ENCODE data around the gene ZEB2.
"Not testable (repeated sequence)": the region's sequence is repeated elsewhere in the genome, so short reads cannot be mapped to it uniquely, and the experiment has no call there.

ZEB2 gene

DNA sequence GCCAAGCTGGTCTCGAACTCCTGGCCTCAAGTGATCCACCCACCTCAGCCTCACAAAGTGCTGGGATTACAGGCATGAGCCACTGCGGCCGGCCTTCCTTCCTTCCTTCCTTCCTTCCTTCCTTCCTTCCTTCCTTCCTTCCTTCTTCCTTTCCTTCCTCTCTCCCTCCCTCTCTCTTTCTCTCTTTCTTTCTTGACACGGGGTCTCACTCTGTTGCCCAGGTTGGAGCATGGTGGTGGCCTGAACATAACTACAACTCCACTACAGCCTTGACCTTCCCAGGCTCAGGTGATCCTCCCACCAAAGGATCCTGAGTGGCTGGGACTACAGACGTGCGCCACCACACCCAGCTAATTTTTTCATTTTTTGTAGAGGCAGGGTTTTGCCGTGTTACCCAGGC lies 155.7 kb downstream of the ZEB2 start:
- in situ Hi-C loops (cut with HindIII; ENCODE audit: low sequenced_read_pairs), result not testable (repeated sequence)

GRCh38 chr2:144362401-144362800 lies 157.5 kb downstream of the ZEB2 start:
- in situ Hi-C loops (cut with HindIII; ENCODE audit: low sequenced_read_pairs), result no loop called here

DNA sequence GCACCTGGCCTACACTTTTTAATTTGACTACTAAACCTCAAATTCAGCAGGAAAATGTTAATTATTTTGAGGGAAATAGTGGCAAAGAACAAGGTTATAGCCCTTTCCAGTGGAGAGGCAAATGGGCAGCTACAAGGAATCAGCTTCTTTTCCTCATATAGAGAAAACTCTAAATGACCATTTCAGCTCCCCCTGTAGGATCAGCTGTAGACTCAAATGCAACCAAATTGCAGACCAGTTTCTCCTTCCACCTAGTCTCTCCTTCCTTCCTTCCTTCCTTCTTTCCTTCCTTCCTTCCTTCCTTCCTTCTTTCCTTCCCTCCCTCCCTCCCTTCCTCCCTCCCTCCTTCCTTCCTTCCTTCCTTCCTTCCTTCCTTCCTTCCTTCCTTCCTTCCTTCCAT lies 158.2 kb downstream of the ZEB2 start:
- in situ Hi-C loops (cut with HindIII; ENCODE audit: low sequenced_read_pairs), result no loop called here

- in situ Hi-C loops (cut with HindIII; ENCODE audit: low sequenced_read_pairs), result no loop called here
Observed at GRCh38 chr2:144359684-144360083, 160.2 kb downstream of the ZEB2 start.

DNA sequence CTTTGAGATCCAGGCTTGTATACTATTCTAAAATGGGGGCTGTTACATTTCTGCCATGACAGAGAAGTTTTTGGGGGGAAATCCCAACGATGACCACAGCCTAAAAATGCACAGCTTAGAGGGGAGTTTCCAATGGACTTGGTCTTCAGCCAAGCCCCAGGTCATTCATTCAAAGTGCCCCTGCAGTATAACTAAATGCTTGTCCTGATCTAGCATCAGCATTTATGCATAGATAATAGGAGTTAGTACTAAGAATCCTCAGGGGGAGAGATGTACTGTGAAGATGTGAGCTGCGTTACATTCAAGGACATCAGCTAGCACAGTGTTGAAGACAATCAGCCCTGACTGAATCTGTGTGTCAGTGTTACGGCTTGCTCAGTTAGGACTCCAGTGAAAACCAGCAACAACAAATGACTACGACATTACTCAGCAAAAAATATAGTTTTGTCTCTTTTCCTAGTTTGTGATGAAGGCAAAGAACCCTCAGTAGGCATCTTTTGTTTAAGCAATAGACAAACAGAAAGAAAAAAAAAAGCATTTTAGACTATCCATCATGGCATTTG lies 160.9 kb downstream of the ZEB2 start:
- in situ Hi-C loops (cut with HindIII; ENCODE audit: low sequenced_read_pairs), result no loop called here

GRCh38 chr2:144358374-144358964 lies 161.4 kb downstream of the ZEB2 start:
- in situ Hi-C loops (cut with HindIII; ENCODE audit: low sequenced_read_pairs), result no loop called here

- in situ Hi-C loops (cut with HindIII; ENCODE audit: low sequenced_read_pairs), result no loop called here
Observed at GRCh38 chr2:144357623-144358373, 162.1 kb downstream of the ZEB2 start.

- in situ Hi-C loops (cut with HindIII; ENCODE audit: low sequenced_read_pairs), result no loop called here
Observed at GRCh38 chr2:144356402-144356801, 163.5 kb downstream of the ZEB2 start.

DNA sequence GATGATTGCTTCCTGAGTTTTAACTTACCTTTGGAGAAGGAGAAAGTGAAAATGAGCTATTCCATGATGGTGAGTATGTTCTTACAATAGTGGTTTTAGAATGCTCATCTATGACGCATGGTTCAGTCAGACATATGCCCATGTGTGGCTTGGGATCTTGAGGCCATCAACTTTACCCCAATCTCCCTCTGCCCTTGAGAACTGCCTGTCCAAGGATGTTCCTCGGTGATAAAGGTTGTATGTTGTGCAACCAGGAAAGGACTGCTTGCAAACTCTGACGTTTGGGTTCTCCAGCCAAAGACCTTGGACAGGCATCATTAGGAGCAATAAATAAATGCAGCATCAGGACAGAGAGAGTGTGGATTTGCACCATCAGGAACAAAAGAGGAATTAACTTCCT lies 165.0 kb downstream of the ZEB2 start:
- in situ Hi-C loops (cut with HindIII; ENCODE audit: low sequenced_read_pairs), result no loop called here

- in situ Hi-C loops (cut with HindIII; ENCODE audit: low sequenced_read_pairs), result no loop called here
Observed at GRCh38 chr2:144351687-144352086, 168.2 kb downstream of the ZEB2 start.

DNA sequence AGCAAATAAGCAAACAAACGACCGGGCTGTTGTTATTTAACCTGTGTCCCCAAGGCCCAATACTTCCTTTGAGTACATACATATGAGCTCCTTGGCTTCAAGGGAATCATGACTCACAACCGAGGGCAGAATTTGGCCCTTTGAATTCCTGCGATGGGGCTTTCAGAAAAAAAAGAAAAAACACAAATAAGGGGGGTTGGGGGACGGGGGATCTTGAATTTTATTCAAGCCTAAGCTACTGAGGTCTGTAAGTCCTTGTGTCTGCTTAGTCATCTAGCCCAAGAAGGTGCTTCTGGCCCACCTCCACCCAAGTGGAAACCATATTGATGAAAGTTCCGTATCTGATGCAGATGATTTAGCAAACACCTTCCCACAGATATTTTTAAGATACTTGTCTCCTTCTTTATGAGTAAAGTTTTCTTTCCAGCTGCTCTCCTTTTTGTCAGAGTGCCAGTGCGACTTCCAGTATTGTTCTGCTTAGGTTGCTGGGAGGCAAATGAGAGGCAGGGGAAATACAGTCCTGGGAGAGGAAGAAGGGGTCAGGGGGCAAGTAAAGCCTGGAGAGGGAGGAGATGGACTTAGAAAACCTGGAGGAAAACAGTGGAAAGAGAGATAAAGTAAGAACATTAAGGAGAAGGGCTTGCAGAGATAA lies 169.6 kb downstream of the ZEB2 start:
- in situ Hi-C loops (cut with HindIII; ENCODE audit: low sequenced_read_pairs), result no loop called here

DNA sequence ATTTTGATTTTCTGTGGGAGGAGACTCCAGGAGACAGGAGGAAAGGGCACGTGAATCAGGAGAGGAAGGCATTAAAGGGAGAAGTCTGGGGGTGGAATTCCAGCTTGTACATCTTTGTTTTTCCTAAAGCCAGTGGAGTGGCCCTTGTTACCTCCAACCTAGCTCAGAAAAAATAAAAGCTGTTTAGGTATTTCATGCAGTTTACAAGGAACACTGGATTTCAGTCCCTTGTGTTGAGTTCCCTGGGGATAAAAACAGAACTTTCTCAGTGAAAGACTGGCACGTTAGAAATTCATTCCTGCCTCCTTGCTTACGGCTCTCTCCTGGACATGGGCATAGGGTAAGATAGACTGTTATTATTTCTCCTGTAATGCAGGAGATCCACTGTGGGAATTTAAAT lies 170.2 kb downstream of the ZEB2 start:
- in situ Hi-C loops (cut with HindIII; ENCODE audit: low sequenced_read_pairs), result no loop called here

- in situ Hi-C loops (cut with HindIII; ENCODE audit: low sequenced_read_pairs), result no loop called here
Observed at GRCh38 chr2:144348846-144349245, 171.1 kb downstream of the ZEB2 start.

GRCh38 chr2:144346229-144346628 lies 173.7 kb downstream of the ZEB2 start:
- in situ Hi-C loops (cut with HindIII; ENCODE audit: low sequenced_read_pairs), result no loop called here

DNA sequence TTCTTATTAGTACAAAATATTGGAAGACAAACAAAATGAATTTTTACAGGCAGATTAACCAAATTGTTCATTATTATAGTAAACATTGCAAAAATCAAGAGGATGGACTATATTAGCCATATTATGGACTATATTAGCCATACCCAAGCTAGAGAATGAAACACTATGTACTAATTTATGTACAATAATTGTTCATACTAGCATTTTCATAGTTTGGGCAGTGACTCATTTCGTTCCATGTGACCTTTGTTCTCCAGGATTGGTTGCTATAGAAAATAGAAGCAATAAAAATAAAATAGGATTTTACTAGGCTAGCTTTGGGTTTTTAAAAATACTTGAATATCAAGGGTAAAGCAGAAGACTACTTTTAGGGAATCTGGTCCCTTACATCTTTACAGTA lies 176.8 kb downstream of the ZEB2 start:
- in situ Hi-C loops (cut with HindIII; ENCODE audit: low sequenced_read_pairs), result no loop called here

- in situ Hi-C loops (cut with HindIII; ENCODE audit: low sequenced_read_pairs), result no loop called here
Observed at GRCh38 chr2:144341538-144341937, 178.4 kb downstream of the ZEB2 start.

DNA sequence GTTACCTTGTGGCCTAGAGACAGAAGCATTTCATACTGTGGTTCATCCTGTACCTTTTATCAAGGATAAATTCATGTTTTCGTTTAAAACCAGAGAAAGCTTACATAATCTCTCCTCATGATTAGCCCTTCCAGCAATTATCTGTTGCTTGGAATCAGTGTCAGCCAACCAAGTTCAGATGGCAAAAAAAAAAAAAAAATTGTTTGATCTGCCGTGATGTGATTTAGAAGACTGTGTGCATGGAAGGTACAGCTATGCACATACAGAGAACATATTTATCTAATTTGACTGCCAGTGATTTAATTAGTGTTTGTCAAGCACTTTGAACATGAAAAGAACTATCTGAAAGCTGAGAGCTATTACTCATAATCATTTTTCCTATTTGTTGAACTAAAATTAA lies 180.9 kb downstream of the ZEB2 start:
- in situ Hi-C loops (cut with HindIII; ENCODE audit: low sequenced_read_pairs), result no loop called here

DNA sequence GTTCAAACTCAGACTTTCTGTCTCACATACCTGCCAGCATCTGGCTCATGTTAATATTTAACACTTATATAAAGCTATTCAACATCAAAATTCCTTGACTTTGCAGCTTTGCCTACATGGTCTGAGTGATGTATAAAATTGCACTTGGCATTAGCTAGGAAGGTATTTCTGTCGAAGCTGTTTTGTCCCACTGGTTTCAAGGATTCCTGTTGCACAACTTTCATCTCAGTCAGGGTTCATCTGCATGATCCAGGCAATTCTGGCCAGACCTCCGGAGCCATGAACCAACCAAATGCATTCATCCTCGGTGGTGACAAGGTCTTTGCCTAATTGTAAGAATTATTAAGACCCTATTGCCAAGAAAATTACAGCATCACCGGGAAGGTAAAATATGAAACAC lies 185.4 kb downstream of the ZEB2 start:
- in situ Hi-C loops (cut with HindIII; ENCODE audit: low sequenced_read_pairs), result no loop called here

Measured in endothelial cell of hepatic sinusoid (primary cell).